ENCODE measurements around the gene ATOH8. TPM values are rescaled to one million over a fixed set of nuclear protein-coding genes. Genes with fewer than 3 reads are reported as not detected.

The ATOH8 gene
- total RNA-seq, 1 donor from 2014 or later = 0.79 TPM

DNA sequence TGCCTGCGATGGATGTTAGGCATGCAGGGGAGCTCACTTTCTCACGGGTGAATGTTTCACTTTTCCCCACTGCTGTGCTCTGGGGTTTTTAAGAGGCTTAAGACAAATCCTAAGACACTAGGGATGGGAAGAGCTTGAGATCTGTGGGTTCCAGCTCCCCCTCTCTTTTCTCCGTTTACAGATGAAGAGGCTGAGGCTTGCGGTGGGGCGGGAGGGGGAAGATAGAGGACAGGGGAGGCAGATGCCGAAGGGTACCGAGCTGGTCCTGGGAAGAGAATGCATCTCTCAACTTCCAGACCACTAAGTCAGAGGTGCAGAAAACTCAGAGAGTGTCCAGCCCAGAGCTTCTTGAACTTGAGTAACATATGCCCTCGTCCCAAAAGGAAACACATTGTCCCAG, 8.2 kb upstream of the ATOH8 start:
- no peak for FAIRE-seq
- H3K36me3 ChIP-seq (ENCODE audit: control insufficient read depth, insufficient read depth, low read length) = no peaks in the 10 kb centered on the region

DNA sequence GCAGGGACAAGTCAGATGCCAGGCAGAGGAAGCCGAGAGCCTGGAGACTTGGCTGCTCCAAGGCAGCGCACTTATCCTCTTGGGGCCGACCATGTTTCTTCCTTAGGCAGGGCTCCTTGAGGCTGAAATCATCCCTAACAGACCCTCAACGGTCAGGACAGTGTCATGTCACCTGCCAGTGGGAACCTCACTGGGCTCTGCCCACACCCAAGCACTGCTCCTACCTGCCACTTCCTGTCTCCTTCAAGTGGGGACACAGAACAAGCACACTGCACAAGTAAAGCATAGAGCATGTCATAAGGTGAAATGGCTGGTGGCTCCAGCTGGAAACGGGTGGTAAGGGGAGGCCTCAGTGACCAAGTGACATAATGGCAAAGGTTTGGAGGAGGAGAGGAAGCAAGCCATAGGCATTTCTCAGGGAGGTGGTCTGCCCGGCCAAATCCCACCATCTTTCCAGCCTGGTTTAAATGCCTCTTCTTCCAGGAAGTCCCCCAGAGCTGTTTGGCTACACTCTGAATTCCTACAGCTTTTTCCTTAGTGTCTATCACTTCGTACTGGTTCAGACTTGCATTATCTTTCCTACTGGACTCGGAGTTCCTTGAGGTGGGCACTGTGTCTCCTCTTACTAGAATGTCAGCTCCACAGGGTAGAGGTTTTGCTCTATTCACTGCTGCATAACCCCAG, 7.3 kb upstream of the ATOH8 start:
- H3K36me3 ChIP-seq (ENCODE audit: control insufficient read depth, insufficient read depth, low read length) = no peaks in the 10 kb centered on the region
- H3K4me3 ChIP-seq (ENCODE audit: low read depth, low read length) = no peak overlapping the region
- DNase-seq (ENCODE audit: low read depth) = no peak
- TF ChIP-seq, protein P1, sequence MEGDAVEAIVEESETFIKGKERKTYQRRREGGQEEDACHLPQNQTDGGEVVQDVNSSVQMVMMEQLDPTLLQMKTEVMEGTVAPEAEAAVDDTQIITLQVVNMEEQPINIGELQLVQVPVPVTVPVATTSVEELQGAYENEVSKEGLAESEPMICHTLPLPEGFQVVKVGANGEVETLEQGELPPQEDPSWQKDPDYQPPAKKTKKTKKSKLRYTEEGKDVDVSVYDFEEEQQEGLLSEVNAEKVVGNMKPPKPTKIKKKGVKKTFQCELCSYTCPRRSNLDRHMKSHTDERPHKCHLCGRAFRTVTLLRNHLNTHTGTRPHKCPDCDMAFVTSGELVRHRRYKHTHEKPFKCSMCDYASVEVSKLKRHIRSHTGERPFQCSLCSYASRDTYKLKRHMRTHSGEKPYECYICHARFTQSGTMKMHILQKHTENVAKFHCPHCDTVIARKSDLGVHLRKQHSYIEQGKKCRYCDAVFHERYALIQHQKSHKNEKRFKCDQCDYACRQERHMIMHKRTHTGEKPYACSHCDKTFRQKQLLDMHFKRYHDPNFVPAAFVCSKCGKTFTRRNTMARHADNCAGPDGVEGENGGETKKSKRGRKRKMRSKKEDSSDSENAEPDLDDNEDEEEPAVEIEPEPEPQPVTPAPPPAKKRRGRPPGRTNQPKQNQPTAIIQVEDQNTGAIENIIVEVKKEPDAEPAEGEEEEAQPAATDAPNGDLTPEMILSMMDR (IDR thresholded peaks at IDR 0.05; ENCODE audit: insufficient read depth, low read length, severe bottlenecking) = no peak
- H3K27me3 ChIP-seq (ENCODE audit: control insufficient read depth, insufficient read depth, low read length) = peaks cover 33% of the 10 kb centered on the region
- no peak for FAIRE-seq

More for the DNA sequence above, 8.2 kb upstream of the ATOH8 start:
- DNase-seq (ENCODE audit: low read depth) = no peak
- TF ChIP-seq, protein P1 (IDR thresholded peaks at IDR 0.05; ENCODE audit: insufficient read depth, low read length, severe bottlenecking) = no peak
- Histone ChIP-seq H3K4me3 (ENCODE audit: low read depth, low read length) (no peak overlapping the region), H3K27me3 (ENCODE audit: control insufficient read depth, insufficient read depth, low read length) (peaks cover 26% of the 10 kb centered on the region)

DNA sequence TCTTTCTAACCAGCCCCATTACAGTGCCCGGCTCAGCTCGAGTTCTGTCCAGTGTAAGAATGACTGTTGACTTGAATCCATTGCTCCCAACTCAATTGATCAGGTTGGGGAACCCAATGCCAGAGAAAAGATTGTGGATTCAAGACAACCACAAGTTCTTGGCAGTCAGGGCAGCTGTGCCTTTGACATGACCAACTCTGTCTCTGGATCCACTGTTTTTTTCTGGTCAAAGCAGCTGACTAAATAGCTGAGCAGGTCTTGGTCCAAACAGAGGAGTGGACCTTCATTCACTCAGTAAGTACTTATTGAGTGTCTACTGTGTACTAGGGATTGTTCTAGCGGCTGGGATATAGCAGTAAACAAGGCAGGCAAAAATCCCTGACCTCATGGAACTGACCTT, 6.3 kb upstream of the ATOH8 start:
- DNase-seq (ENCODE audit: low read depth) = no peak

DNA sequence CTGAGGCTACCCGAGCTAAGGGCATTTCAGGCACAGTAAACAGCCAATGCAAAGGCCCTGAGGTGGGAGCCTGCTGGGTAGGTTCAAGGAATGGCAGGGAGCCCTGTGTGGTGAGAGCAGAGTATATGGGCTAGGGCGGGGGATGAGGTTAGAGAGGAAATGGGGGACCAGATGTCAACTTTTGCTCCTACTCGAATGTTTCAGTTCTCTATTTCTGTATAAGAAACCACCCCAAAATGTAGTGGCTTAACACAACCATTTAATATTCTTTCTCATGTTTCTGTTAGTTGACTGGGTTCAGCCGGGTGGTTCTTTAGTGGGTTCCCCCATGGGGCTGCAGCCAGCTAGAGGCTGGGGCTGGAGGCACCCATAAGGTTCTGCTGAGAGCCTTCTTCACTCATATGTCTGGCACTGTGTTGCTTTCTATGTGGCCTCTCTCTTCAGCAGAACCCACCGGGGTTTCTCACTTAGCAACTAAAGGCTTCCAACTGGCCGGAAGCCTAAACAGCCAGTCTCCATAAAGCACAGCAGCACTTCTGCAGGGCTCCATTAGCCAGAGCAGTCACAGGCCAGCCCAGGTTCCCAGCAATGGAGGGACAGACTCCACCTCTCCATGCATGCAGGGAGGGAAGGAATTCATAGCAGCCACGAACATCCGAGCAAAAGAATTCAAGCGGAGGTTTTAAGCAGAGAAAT, 5.6 kb upstream of the ATOH8 start:
- no peak for FAIRE-seq
- Histone ChIP-seq H3K27me3 (ENCODE audit: control insufficient read depth, insufficient read depth, low read length) (peaks cover 46% of the 10 kb centered on the region), H3K4me3 (ENCODE audit: low read depth, low read length) (no peak overlapping the region), H3K36me3 (ENCODE audit: control insufficient read depth, insufficient read depth, low read length) (no peaks in the 10 kb centered on the region)
- no peak for DNase-seq (ENCODE audit: low read depth)
- TF ChIP-seq, protein P1 (IDR thresholded peaks at IDR 0.05; ENCODE audit: insufficient read depth, low read length, severe bottlenecking) = no peak

More for the DNA sequence above, 6.3 kb upstream of the ATOH8 start:
- no peaks in the 10 kb centered on the region for H3K36me3 ChIP-seq (ENCODE audit: control insufficient read depth, insufficient read depth, low read length)
- H3K4me3 ChIP-seq (ENCODE audit: low read depth, low read length) = no peak overlapping the region
- TF ChIP-seq, protein P1 (IDR thresholded peaks at IDR 0.05; ENCODE audit: insufficient read depth, low read length, severe bottlenecking) = no peak
- FAIRE-seq = no peak
- H3K27me3 ChIP-seq (ENCODE audit: control insufficient read depth, insufficient read depth, low read length) = peaks cover 39% of the 10 kb centered on the region

DNA sequence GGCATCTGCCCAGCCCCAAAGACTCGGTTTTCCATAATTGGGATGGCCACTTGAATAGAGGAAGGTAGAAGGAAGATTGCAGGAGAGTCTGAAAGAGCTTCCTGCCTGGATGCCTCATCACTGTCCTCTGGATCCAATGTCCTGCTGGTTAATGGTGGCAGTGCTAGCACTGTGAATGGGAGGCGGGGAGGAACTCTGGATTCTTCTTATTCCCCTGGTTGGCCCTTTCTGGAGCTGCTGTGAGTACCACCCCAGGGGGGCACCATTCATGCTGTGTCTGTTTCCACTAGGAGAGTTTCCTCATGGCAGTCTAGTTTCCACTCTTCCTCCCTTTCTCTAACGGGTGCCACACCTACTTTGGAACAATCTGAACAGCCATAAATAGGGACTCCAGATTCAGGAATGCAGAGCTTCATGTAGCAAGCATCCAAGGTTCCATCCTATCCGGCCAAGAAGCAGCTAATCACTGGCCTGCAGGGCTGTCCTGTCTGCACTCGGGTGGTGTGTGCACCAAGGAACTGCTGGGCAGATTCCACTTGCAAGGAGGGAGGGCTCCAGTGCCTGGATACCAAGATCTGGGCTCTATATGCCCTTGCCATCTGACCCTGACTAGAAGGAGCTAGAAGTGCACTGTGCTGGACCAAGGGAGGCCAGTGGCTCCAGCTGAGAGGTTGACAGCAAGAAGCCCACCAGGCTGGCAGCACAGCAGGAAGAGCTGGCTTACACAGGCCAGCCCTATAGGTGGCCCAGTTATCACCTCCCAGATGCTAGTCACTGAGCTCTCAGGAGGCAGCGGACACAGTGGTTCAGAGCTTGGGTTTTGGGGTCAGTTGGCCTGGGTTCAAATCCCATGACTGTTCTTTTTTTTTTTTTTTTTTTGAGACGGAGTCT, 4.6 kb upstream of the ATOH8 start:
- H3K27me3 ChIP-seq (ENCODE audit: control insufficient read depth, insufficient read depth, low read length) = peaks cover 48% of the 10 kb centered on the region
- H3K4me3 ChIP-seq (ENCODE audit: low read depth, low read length) = no peak overlapping the region
- DNase-seq (ENCODE audit: low read depth) (no peak), FAIRE-seq (peak; percentile 58)
- no peaks in the 10 kb centered on the region for H3K36me3 ChIP-seq (ENCODE audit: control insufficient read depth, insufficient read depth, low read length)
- TF ChIP-seq, protein P1 (IDR thresholded peaks at IDR 0.05; ENCODE audit: insufficient read depth, low read length, severe bottlenecking) = no peak
